Keratinocyte (primary cell): ENCODE measurements around the gene ZNF646. TPM values are rescaled to one million over a fixed set of nuclear protein-coding genes. Genes with fewer than 3 reads are reported as not detected.

Source experiments
- DNase-seq: peaks from one replicate; pipeline ENCODE4 v3.0.0-alpha.2; 2011; ENCODE audit warnings: low read depth, missing footprints, low spot score
- FAIRE-seq: peaks from 2 replicates; lab custom pipeline; 2011; peaks lifted over from hg19 to GRCh38; lab: Jason Lieb, UNC
- H2AFZ ChIP-seq: 2 replicates; pipeline ENCODE4 v1.6.0; 2012; ENCODE audit warnings: low read length, control low read depth, inconsistent platforms; ENCODE audit not compliant: control insufficient read depth
- H3K27ac ChIP-seq: 2 replicates; pipeline ENCODE4 v1.5.1; 2011; ENCODE audit warnings: low read length; ENCODE audit not compliant: control insufficient read depth, insufficient read depth
- H3K27me3 ChIP-seq: 3 replicates; pipeline ENCODE4 v1.6.0; 2011; ENCODE audit warnings: low read length; ENCODE audit not compliant: control insufficient read depth, insufficient read depth; ENCODE audit errors: extremely low read depth
- H3K36me3 ChIP-seq, 2 experiments: 2 replicates in 1 of 2; 3 replicates in 1 of 2; pipeline ENCODE4 v1.5.1; 2011; ENCODE audit warnings: low read length in 2 of 2, mild to moderate bottlenecking in 1 of 2; ENCODE audit not compliant: control insufficient read depth in 2 of 2, insufficient read depth in 2 of 2; ENCODE audit errors: extremely low read depth in 1 of 2
- H3K4me1 ChIP-seq: 3 replicates; pipeline ENCODE4 v1.5.1; 2011; ENCODE audit warnings: low read length; ENCODE audit not compliant: control insufficient read depth, insufficient read depth; ENCODE audit errors: extremely low read depth
- H3K4me2 ChIP-seq: 3 replicates; pipeline ENCODE4 v1.6.0; 2011; ENCODE audit warnings: low read depth, low read length; ENCODE audit not compliant: control insufficient read depth, insufficient read depth; ENCODE audit errors: extremely low read depth
- H3K4me3 ChIP-seq, 3 experiments: fragments of 200-600 bp in 1 of 3; sonication (generic) in 1 of 3; 2 replicates in 2 of 3; 3 replicates in 1 of 3; pipeline ENCODE4 v1.5.1; 2011 to 2016; ENCODE audit warnings: low read length in 3 of 3, mild to moderate bottlenecking in 3 of 3, control low read depth in 2 of 3, inconsistent platforms in 1 of 3, low read depth in 1 of 3, mixed read lengths in 1 of 3, mixed run types in 1 of 3, moderate library complexity in 1 of 3; ENCODE audit not compliant: control insufficient read depth in 2 of 3, insufficient read depth in 2 of 3; ENCODE audit errors: extremely low read depth in 1 of 3
- H3K79me2 ChIP-seq: 2 replicates; pipeline ENCODE4 v1.6.0; 2012; ENCODE audit warnings: low read length; ENCODE audit not compliant: control insufficient read depth, insufficient read depth
- H3K9ac ChIP-seq: 3 replicates; pipeline ENCODE4 v1.6.0; 2011; ENCODE audit warnings: low read length; ENCODE audit not compliant: control insufficient read depth, insufficient read depth; ENCODE audit errors: extremely low read depth
- H3K9me1 ChIP-seq: 3 replicates; pipeline ENCODE4 v1.6.0; 2011; ENCODE audit warnings: low read length; ENCODE audit not compliant: control insufficient read depth, insufficient read depth; ENCODE audit errors: extremely low read depth
- H3K9me3 ChIP-seq: 2 replicates; pipeline ENCODE4 v1.5.1; 2012; ENCODE audit warnings: low read depth, low read length; ENCODE audit not compliant: control insufficient read depth
- H4K20me1 ChIP-seq: 3 replicates; pipeline ENCODE4 v1.6.0; 2011; ENCODE audit warnings: low read length; ENCODE audit not compliant: control insufficient read depth, insufficient read depth; ENCODE audit errors: extremely low read depth
- EZH2 ChIP-seq: IDR thresholded peaks from one replicate; pipeline ENCODE4 v1.6.1; 2012; ENCODE audit warnings: inconsistent platforms, mild to moderate bottlenecking, low read length, moderate library complexity
- dilution Hi-C: fragments of 300-500 bp; cut with MboI; formaldehyde crosslinking; loops from one replicate; pipeline ENCODE4 v1.7.0; 2020; ENCODE audit warnings: low sequenced_read_pairs; ENCODE audit not compliant: extremely low pct_ligation_motif_present
- polyA plus RNA-seq, 5 experiments: library from polyadenylated mRNA; depleted of rRNA in 3 of 5; stranded (reverse) in 3 of 5; stranded (forward) in 1 of 5; unstranded in 1 of 5; fragments of >200 nt; gene quantifications; 1 replicate in 1 of 5; 2 replicates in 3 of 5; 3 replicates in 1 of 5; pipeline versions ENCODE4 v1.2.1 to v1.2.3, GENCODE V29; 2011 to 2012; ENCODE audit warnings: missing spikeins in 2 of 5, low read depth in 1 of 5, low replicate concordance in 1 of 5
- TF ChIP-seq, protein P1 (sequence below), 3 experiments: IDR thresholded peaks in 1 of 3; conservative IDR thresholded peaks in 1 of 3; optimal IDR thresholded peaks in 1 of 3; 2 replicates in 2 of 3; 3 replicates in 1 of 3; pipeline versions ENCODE3 to v1.5.1; 2011; ENCODE audit warnings: low read length in 3 of 3, mild to moderate bottlenecking in 3 of 3, moderate library complexity in 2 of 3, control low read depth in 1 of 3, inconsistent platforms in 1 of 3; ENCODE audit not compliant: insufficient read depth in 2 of 3; ENCODE audit errors: extremely low read depth in 1 of 3

The ZNF646 gene
- polyA plus RNA-seq, 1 donor (not counting 4 experiments of a cell fraction or from before 2014, with no cell fraction given), result 2.5 TPM

DNA sequence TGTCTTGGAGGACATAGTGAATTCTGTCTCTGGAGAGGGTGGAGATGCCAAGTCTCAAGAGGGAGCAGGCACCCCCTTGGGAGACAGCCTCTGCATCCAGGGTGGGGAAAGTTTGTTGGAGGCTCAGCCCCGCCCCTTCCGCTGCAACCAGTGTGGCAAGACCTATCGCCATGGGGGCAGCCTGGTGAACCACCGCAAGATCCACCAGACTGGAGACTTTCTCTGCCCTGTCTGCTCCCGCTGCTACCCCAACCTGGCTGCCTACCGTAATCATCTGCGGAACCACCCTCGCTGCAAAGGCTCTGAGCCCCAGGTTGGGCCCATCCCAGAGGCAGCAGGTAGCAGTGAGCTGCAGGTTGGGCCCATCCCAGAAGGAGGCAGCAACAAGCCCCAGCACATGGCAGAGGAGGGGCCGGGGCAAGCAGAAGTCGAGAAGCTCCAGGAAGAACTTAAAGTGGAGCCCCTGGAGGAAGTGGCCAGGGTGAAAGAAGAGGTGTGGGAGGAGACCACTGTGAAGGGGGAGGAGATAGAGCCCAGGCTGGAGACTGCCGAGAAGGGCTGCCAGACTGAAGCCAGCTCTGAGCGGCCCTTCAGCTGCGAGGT, 5.2 kb downstream of the ZNF646 start:
- Histone ChIP-seq H3K4me3 (no peak overlapping the region), H3K36me3 (peaks cover 21 to 30% of the 10 kb centered on the region in 2 experiments), H3K9me1 (no peaks in the 10 kb centered on the region), H4K20me1 (no peaks in the 10 kb centered on the region), H3K4me2 (no peak overlapping the region), H3K27ac (no peak overlapping the region), H2AFZ (no peak overlapping the region), H3K4me1 (no peaks in the 10 kb centered on the region), H3K9ac (no peak overlapping the region), H3K27me3 (no peaks in the 10 kb centered on the region), H3K79me2 (peaks cover 60% of the 10 kb centered on the region), H3K9me3 (no peaks in the 10 kb centered on the region)
- dilution Hi-C loops, result no loop called here
- FAIRE-seq (no peak), DNase-seq (no peak)
- TF ChIP-seq, protein P1, sequence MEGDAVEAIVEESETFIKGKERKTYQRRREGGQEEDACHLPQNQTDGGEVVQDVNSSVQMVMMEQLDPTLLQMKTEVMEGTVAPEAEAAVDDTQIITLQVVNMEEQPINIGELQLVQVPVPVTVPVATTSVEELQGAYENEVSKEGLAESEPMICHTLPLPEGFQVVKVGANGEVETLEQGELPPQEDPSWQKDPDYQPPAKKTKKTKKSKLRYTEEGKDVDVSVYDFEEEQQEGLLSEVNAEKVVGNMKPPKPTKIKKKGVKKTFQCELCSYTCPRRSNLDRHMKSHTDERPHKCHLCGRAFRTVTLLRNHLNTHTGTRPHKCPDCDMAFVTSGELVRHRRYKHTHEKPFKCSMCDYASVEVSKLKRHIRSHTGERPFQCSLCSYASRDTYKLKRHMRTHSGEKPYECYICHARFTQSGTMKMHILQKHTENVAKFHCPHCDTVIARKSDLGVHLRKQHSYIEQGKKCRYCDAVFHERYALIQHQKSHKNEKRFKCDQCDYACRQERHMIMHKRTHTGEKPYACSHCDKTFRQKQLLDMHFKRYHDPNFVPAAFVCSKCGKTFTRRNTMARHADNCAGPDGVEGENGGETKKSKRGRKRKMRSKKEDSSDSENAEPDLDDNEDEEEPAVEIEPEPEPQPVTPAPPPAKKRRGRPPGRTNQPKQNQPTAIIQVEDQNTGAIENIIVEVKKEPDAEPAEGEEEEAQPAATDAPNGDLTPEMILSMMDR (optimal IDR thresholded peaks at IDR 0.05 in 1 of 3, IDR thresholded peaks at IDR 0.05 in 1 of 3, conservative IDR thresholded peaks at IDR 0.05 in 1 of 3; ENCODE audit: extremely low read depth in 1 of 3, insufficient read depth in 2 of 3, low read length in 3 of 3), result no peak
- TF ChIP-seq EZH2, result no peak

DNA sequence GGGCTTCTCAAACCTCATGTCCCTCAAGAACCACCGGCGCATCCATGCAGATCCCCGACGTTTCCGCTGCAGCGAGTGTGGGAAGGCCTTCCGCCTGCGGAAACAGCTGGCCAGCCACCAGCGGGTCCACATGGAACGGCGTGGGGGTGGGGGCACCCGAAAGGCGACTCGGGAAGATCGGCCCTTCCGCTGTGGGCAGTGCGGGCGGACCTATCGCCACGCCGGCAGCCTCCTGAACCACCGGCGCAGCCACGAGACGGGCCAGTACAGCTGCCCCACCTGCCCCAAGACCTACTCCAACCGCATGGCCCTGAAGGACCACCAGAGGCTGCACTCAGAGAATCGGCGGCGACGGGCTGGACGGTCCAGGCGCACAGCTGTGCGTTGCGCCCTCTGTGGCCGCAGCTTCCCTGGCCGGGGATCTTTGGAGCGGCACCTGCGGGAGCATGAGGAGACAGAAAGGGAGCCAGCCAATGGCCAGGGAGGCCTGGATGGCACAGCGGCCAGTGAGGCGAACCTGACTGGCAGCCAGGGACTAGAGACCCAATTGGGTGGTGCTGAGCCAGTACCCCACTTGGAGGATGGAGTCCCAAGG, 5.9 kb downstream of the ZNF646 start:
- H2AFZ ChIP-seq, result no peak overlapping the region
- TF ChIP-seq EZH2, result no peak
- TF ChIP-seq, protein P1 (optimal IDR thresholded peaks at IDR 0.05 in 1 of 3, IDR thresholded peaks at IDR 0.05 in 1 of 3, conservative IDR thresholded peaks at IDR 0.05 in 1 of 3; ENCODE audit: extremely low read depth in 1 of 3, insufficient read depth in 2 of 3, low read length in 3 of 3), result no peak
- no peak overlapping the region for H3K9ac ChIP-seq
- H3K79me2 ChIP-seq, result peaks cover 53% of the 10 kb centered on the region
- peaks cover 22 to 30% of the 10 kb centered on the region in 2 experiments for H3K36me3 ChIP-seq
- no peaks in the 10 kb centered on the region for H3K27me3 ChIP-seq
- H3K9me3 ChIP-seq, result no peaks in the 10 kb centered on the region
- H3K27ac ChIP-seq, result no peak overlapping the region
- H3K4me2 ChIP-seq, result no peak overlapping the region
- no peak overlapping the region for H3K4me3 ChIP-seq
- FAIRE-seq (no peak), DNase-seq (no peak)
- H3K9me1 ChIP-seq, result no peaks in the 10 kb centered on the region
- dilution Hi-C loops, result no loop called here
- no peaks in the 10 kb centered on the region for H4K20me1 ChIP-seq
- H3K4me1 ChIP-seq, result peaks cover 2% of the 10 kb centered on the region
